HepG2 (cell line): ENCODE data around the gene ZNF584. TPM values are rescaled to one million over a fixed set of nuclear protein-coding genes. Genes with fewer than 3 reads are reported as not detected.

ENCODE experiments used
- BCL3 ChIP-seq: sonication (generic); formaldehyde crosslinking; IDR thresholded peaks from 2 replicates; pipeline ENCODE4 v1.5.1; 2020; ENCODE audit warnings: mild to moderate bottlenecking, missing genetic modification reagents, moderate library complexity
- BRF2 ChIP-seq: sonication (generic); formaldehyde crosslinking; IDR thresholded peaks from 2 replicates; pipeline ENCODE4 v1.8.1; 2022; ENCODE audit warnings: mild to moderate bottlenecking, missing genetic modification reagents
- CCDC6 ChIP-seq: sonication (generic); formaldehyde crosslinking; IDR thresholded peaks from 2 replicates; pipeline ENCODE4 v1.8.1; 2022; ENCODE audit warnings: mild to moderate bottlenecking, missing genetic modification reagents, moderate library complexity
- CERS6 ChIP-seq: sonication (generic); formaldehyde crosslinking; IDR thresholded peaks from 2 replicates; pipeline ENCODE4 v1.5.0; 2020; ENCODE audit warnings: missing genetic modification reagents
- CHD2 ChIP-seq: IDR thresholded peaks from 2 replicates; pipeline ENCODE4 v1.6.1; 2011; ENCODE audit warnings: low read depth, low read length, improper control_type of control experiment
- ERF ChIP-seq: IDR thresholded peaks from 2 replicates; pipeline ENCODE4 v1.6.1; 2018; ENCODE audit warnings: missing biosample characterization, missing genetic modification reagents
- FIP1L1 ChIP-seq: fragments of 200-400 bp; formaldehyde crosslinking; IDR thresholded peaks from 2 replicates; pipeline ENCODE4 v1.6.1; 2018; ENCODE audit warnings: low read depth, mild to moderate bottlenecking, low read length, moderate library complexity, borderline replicate concordance; ENCODE audit not compliant: insufficient read depth
- HDAC6 ChIP-seq: fragments of 200-600 bp; sonication (generic); IDR thresholded peaks from 2 replicates; pipeline ENCODE4 v1.7.0; 2017; ENCODE audit warnings: mild to moderate bottlenecking, antibody characterized with exemption, low read length, low read depth
- IRX3 ChIP-seq: sonication (generic); formaldehyde crosslinking; IDR thresholded peaks from 2 replicates; pipeline ENCODE4 v1.8.1; 2023; ENCODE audit warnings: mild to moderate bottlenecking, low read depth, missing genetic modification reagents, borderline replicate concordance
- KDM4B ChIP-seq: sonication (generic); formaldehyde crosslinking; IDR thresholded peaks from 2 replicates; pipeline ENCODE4 v1.4.0; 2020; ENCODE audit warnings: missing genetic modification reagents
- NFYC ChIP-seq: IDR thresholded peaks from 2 replicates; pipeline ENCODE4 v1.6.1; 2016; ENCODE audit warnings: missing genetic modification reagents, missing compliant biosample characterization
- SNAI1 ChIP-seq: sonication (generic); formaldehyde crosslinking; IDR thresholded peaks from 2 replicates; pipeline ENCODE4 v1.5.0; 2020; ENCODE audit warnings: mild to moderate bottlenecking, missing genetic modification reagents, borderline replicate concordance
- SOX6 ChIP-seq, 2 experiments: fragments of 450-650 bp in 1 of 2; sonication (generic) in 1 of 2; formaldehyde crosslinking in 1 of 2; IDR thresholded peaks; 2 replicates each; pipeline versions ENCODE4 v1.4.0 to v1.6.1; 2017 to 2020; ENCODE audit warnings: antibody characterized with exemption in 1 of 2, mild to moderate bottlenecking in 1 of 2, missing genetic modification reagents in 1 of 2
- SP5 ChIP-seq: IDR thresholded peaks from 2 replicates; pipeline ENCODE4 v1.6.1; 2016; ENCODE audit warnings: low read depth, borderline replicate concordance
- TCF7L2 ChIP-seq: IDR thresholded peaks from 2 replicates; pipeline ENCODE4 v1.6.1; 2011; ENCODE audit warnings: mild to moderate bottlenecking, low read depth, low read length, moderate library complexity
- ZMYM2 ChIP-seq: sonication (generic); formaldehyde crosslinking; IDR thresholded peaks from 2 replicates; pipeline ENCODE4 v1.8.0; 2022; ENCODE audit warnings: mild to moderate bottlenecking, missing genetic modification reagents
- ZNF20 ChIP-seq: sonication (generic); formaldehyde crosslinking; IDR thresholded peaks from 2 replicates; pipeline ENCODE4 v1.4.0; 2020; ENCODE audit warnings: mild to moderate bottlenecking, moderate library complexity, missing genetic modification reagents
- ZNF350 ChIP-seq: sonication (generic); formaldehyde crosslinking; IDR thresholded peaks from 2 replicates; pipeline ENCODE4 v1.4.0; 2020; ENCODE audit warnings: mild to moderate bottlenecking, low read depth, missing genetic modification reagents, borderline replicate concordance
- polyA plus RNA-seq, 8 experiments: library from polyadenylated mRNA; depleted of rRNA in 3 of 8; stranded (reverse) in 7 of 8; unstranded in 1 of 8; fragments of >200 nt; fragmentation: Illumina TruSeq in 4 of 8; extraction: Trizol in 4 of 8; gene quantifications; 2 replicates each; pipeline versions ENCODE4 v1.2.1 to v1.2.3, GENCODE V29; 2011 to 2016; ENCODE audit warnings: low read depth in 4 of 8, missing spikeins in 1 of 8, mixed read lengths in 1 of 8; ENCODE audit not compliant: insufficient read depth in 1 of 8
- total RNA-seq, 5 experiments: library from RNA; depleted of rRNA; stranded (reverse); fragments of >200 nt; fragmentation: Illumina TruSeq; extraction: Trizol; gene quantifications; 2 replicates each; pipeline ENCODE4 v1.2.3, GENCODE V29; 2016; ENCODE audit warnings: low read depth in 1 of 5
- TF ChIP-seq, protein P1 (sequence below): sonication (generic); formaldehyde crosslinking; IDR thresholded peaks from 2 replicates; pipeline ENCODE4 v1.9.0; 2022; ENCODE audit warnings: low read depth, missing genetic modification reagents
- TF ChIP-seq, protein P2 (sequence below): IDR thresholded peaks from 2 replicates; pipeline ENCODE4 v1.6.1; 2016; ENCODE audit warnings: low read depth

ZNF584 gene
- total and polyA plus RNA-seq, 2 of the 13 experiments (the other 11 are each of a cell fraction or from before 2014, with no cell fraction given): 2.4 to 7.0 TPM

DNA sequence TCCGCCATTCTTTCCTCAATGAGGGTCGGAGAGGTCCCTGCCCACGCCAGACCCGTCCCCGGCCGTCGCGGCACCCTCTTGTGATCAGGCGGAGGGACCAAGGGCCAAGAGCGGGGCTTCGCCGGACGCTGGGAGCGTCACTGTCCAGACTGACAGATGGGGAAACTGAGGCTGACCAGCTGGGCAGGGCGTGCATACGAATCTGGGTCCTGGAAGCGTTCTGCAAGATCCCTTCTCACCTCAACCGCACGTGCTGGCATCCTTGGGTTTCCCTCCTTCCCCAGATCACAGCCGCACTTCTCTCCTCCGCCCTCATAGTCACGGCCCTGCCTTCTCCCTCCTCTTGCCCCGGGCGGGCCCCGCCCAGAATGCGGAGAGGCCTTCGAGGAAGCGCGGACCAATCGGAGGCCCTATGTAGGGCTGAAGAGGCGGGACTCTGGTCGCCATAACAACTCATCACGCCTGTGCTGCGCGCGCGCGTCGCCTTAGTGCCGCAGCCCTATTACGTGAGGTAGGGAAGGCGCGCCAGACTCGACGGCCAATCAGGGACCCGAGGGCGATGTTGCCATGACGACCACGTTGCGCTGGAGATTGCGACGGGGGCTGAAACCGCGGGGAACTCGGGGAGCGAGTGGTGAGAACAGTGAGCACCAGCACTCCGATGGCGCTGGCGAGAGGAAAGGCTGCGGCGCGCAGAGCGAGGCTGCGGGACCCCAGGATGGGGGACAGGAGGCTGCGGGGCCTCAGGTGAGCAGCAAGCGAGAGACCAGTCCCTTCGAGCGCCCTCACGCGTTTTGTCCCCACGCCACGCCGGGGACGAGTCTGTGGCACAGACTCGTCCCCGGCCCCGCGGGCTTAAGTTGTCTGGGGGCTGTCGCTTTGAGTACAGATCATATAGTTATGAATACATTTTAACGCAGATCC, 7.3 kb upstream of the ZNF584 start (continued):
- TF ChIP-seq ZNF350 (CRISPR knock-in tag) (0 out of 2 replicates have a peak, but pooled peaks have one; percentile 23), HDAC6 (no peak), SP5 (CRISPR knock-in tag) (no peak; the same call in 1 of the 2 replicates), CERS6 (CRISPR knock-in tag) (no peak), TCF7L2 (no peak), SOX6 (IDR thresholded peaks at IDR 0.05) (no peak), SOX6 (CRISPR knock-in tag; IDR thresholded peaks at IDR 0.05) (peak; percentile 36; the same call in 1 of the 2 replicates), NFYC (CRISPR knock-in tag) (peak; percentile 96), ERF (peak; percentile 46; the same call in 1 of the 2 replicates), KDM4B (CRISPR knock-in tag) (0 out of 2 replicates have a peak, but pooled peaks have one; percentile 3), ZNF20 (CRISPR knock-in tag) (no peak), ZMYM2 (no peak), SNAI1 (CRISPR knock-in tag) (no peak), BCL3 (peak; percentile 55; the same call in 1 of the 2 replicates), IRX3 (CRISPR knock-in tag) (no peak), FIP1L1 (no peak), CHD2 (no peak), BRF2 (0 out of 2 replicates have a peak, but pooled peaks have one; percentile 41), CCDC6 (CRISPR knock-in tag) (no peak)
- TF ChIP-seq, protein P1, sequence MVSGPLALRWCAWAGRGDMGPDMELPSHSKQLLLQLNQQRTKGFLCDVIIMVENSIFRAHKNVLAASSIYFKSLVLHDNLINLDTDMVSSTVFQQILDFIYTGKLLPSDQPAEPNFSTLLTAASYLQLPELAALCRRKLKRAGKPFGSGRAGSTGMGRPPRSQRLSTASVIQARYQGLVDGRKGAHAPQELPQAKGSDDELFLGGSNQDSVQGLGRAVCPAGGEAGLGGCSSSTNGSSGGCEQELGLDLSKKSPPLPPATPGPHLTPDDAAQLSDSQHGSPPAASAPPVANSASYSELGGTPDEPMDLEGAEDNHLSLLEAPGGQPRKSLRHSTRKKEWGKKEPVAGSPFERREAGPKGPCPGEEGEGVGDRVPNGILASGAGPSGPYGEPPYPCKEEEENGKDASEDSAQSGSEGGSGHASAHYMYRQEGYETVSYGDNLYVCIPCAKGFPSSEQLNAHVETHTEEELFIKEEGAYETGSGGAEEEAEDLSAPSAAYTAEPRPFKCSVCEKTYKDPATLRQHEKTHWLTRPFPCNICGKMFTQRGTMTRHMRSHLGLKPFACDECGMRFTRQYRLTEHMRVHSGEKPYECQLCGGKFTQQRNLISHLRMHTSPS (CRISPR knock-in tag): no peak
- TF ChIP-seq, protein P2, sequence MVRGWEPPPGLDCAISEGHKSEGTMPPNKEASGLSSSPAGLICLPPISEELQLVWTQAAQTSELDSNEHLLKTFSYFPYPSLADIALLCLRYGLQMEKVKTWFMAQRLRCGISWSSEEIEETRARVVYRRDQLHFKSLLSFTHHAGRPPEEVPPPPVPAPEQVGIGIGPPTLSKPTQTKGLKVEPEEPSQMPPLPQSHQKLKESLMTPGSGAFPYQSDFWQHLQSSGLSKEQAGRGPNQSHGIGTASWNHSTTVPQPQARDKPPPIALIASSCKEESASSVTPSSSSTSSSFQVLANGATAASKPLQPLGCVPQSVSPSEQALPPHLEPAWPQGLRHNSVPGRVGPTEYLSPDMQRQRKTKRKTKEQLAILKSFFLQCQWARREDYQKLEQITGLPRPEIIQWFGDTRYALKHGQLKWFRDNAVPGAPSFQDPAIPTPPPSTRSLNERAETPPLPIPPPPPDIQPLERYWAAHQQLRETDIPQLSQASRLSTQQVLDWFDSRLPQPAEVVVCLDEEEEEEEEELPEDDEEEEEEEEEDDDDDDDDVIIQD (CRISPR knock-in tag): no peak
